ENCODE measurements around the gene CELF4.

CELF4 gene

GRCh38 chr18:37432436-37433195 lies 133.0 kb downstream of the CELF4 start:
- no peak for DNase-seq

- DNase-seq, result no peak
Observed at GRCh38 chr18:37430357-37431076, 135.1 kb downstream of the CELF4 start.

GRCh38 chr18:37429791-37430190 lies 135.8 kb downstream of the CELF4 start:
- no peak for DNase-seq

- DNase-seq, result no peak
Observed at GRCh38 chr18:37428288-37428974, 137.2 kb downstream of the CELF4 start.

GRCh38 chr18:37426586-37426985 lies 139.0 kb downstream of the CELF4 start:
- DNase-seq, result no peak

- no peak for DNase-seq
Observed at GRCh38 chr18:37425222-37425621, 140.4 kb downstream of the CELF4 start.

- no peak for DNase-seq
Observed at GRCh38 chr18:37424507-37424906, 141.1 kb downstream of the CELF4 start.

GRCh38 chr18:37422596-37422995 lies 143.0 kb downstream of the CELF4 start:
- DNase-seq, result no peak

- no peak for DNase-seq
Observed at GRCh38 chr18:37422116-37422515, 143.5 kb downstream of the CELF4 start.

GRCh38 chr18:37421341-37422077 lies 144.1 kb downstream of the CELF4 start:
- no peak for DNase-seq

GRCh38 chr18:37420315-37420880 lies 145.2 kb downstream of the CELF4 start:
- no peak for DNase-seq

GRCh38 chr18:37419866-37420265 lies 145.7 kb downstream of the CELF4 start:
- DNase-seq, result no peak

GRCh38 chr18:37419315-37419714 lies 146.3 kb downstream of the CELF4 start:
- no peak for DNase-seq

- no peak for DNase-seq
Observed at GRCh38 chr18:37414816-37415215, 150.8 kb downstream of the CELF4 start.

GRCh38 chr18:37412829-37413228 lies 152.8 kb downstream of the CELF4 start:
- no peak for DNase-seq

- DNase-seq, result no peak
Observed at GRCh38 chr18:37412333-37412732, 153.3 kb downstream of the CELF4 start.

- no peak for DNase-seq
Observed at GRCh38 chr18:37409878-37410277, 155.7 kb downstream of the CELF4 start.

- no peak for DNase-seq
Observed at GRCh38 chr18:37408676-37409265, 156.8 kb downstream of the CELF4 start.

- no peak for DNase-seq
Observed at GRCh38 chr18:37407571-37407970, 158.0 kb downstream of the CELF4 start.

GRCh38 chr18:37405772-37406171 lies 159.8 kb downstream of the CELF4 start:
- no peak for DNase-seq

GRCh38 chr18:37405229-37405628 lies 160.4 kb downstream of the CELF4 start:
- DNase-seq, result no peak

- DNase-seq, result no peak
Observed at GRCh38 chr18:37403788-37404187, 161.8 kb downstream of the CELF4 start.

Measured in CD4-positive, alpha-beta T cell treated with Interferon alpha-2 for 1 hour (primary cell).